Endothelial cell of umbilical vein (primary cell): Measurements from ENCODE around the gene OTOS. TPM values are rescaled to one million over a fixed set of nuclear protein-coding genes. Genes with fewer than 3 reads are reported as not detected.

ENCODE experiments used
- BruUV-seq: library from RNA; stranded (reverse); fragments of 400-500 nt; replicated peaks from 2 replicates; lab custom pipeline; 2021; lab: Mats Ljungman, UMichigan
- CTCF ChIA-PET: fragments of 300-600, 350-600 bp; sonication (Branson Sonifier 250); formaldehyde crosslinking; loops from one replicate; lab custom pipeline; 2021; ENCODE audit warnings: antibody characterized with exemption, inconsistent platforms; lab: Charles Lee
- POLR2A ChIA-PET: fragments of 300-600, 350-600 bp; sonication (Branson Sonifier 250); formaldehyde crosslinking; loops from one replicate; lab custom pipeline; 2021; ENCODE audit warnings: antibody characterized with exemption, inconsistent platforms; lab: Charles Lee
- DNase-seq: peaks from one replicate; pipeline ENCODE4 v3.0.0-alpha.2; 2011; ENCODE audit warnings: low read depth, low spot score
- FAIRE-seq: peaks from 2 replicates; lab custom pipeline; 2011; peaks lifted over from hg19 to GRCh38; lab: Jason Lieb, UNC
- H2AFZ ChIP-seq: 2 replicates; pipeline ENCODE4 v1.6.0; 2012; ENCODE audit warnings: low read depth, low read length, control low read depth, inconsistent platforms
- H3K27ac ChIP-seq: 2 replicates; pipeline ENCODE4 v1.5.1; 2011; ENCODE audit warnings: low read depth, mild to moderate bottlenecking, control low read depth, low read length, moderate library complexity; ENCODE audit not compliant: insufficient read depth
- H3K27me3 ChIP-seq, 2 experiments: 2 replicates each; pipeline versions ENCODE4 v1.6.0 to v1.6.1; 2011; ENCODE audit warnings: low read length in 2 of 2, mixed read lengths in 1 of 2; ENCODE audit not compliant: control insufficient read depth in 2 of 2, insufficient read depth in 2 of 2
- H3K36me3 ChIP-seq, 2 experiments: 2 replicates in 1 of 2; 3 replicates in 1 of 2; pipeline ENCODE4 v1.5.1; 2011; ENCODE audit warnings: low read length in 2 of 2, mild to moderate bottlenecking in 1 of 2, moderate library complexity in 1 of 2; ENCODE audit not compliant: control insufficient read depth in 2 of 2, insufficient read depth in 2 of 2; ENCODE audit errors: extremely low read depth in 1 of 2
- H3K4me1 ChIP-seq: 3 replicates; pipeline ENCODE4 v1.5.1; 2011; ENCODE audit warnings: mild to moderate bottlenecking, low read length; ENCODE audit not compliant: control insufficient read depth, insufficient read depth; ENCODE audit errors: extremely low read depth
- H3K4me2 ChIP-seq: 2 replicates; pipeline ENCODE4 v1.6.1; 2011; ENCODE audit warnings: low read length, control low read depth, mixed read lengths; ENCODE audit not compliant: insufficient read depth
- H3K4me3 ChIP-seq, 3 experiments: fragments of 200-600 bp in 1 of 3; sonication (generic), shearing (Covaris generic) in 1 of 3; replicated peaks in 1 of 3; 2 replicates each; pipeline ENCODE4 v1.5.1; 2011 to 2016; ENCODE audit warnings: control low read depth in 3 of 3, low read length in 3 of 3, mild to moderate bottlenecking in 2 of 3, inconsistent platforms in 1 of 3, low read depth in 1 of 3, moderate library complexity in 1 of 3; ENCODE audit not compliant: insufficient read depth in 1 of 3
- H3K79me2 ChIP-seq: 2 replicates; pipeline ENCODE4 v1.6.0; 2012; ENCODE audit warnings: low read length, inconsistent platforms; ENCODE audit not compliant: control insufficient read depth, insufficient read depth
- H3K9ac ChIP-seq: replicated peaks from 2 replicates; pipeline ENCODE3; 2011; ENCODE audit warnings: low read length, control low read depth; ENCODE audit not compliant: insufficient read depth; ENCODE audit errors: extremely low read depth
- H3K9me1 ChIP-seq: replicated peaks from 3 replicates; pipeline ENCODE4 v1.6.0; 2011; ENCODE audit warnings: mild to moderate bottlenecking, low read length; ENCODE audit not compliant: control insufficient read depth, insufficient read depth; ENCODE audit errors: extremely low read depth
- H3K9me3 ChIP-seq: replicated peaks from 2 replicates; pipeline ENCODE4 v1.5.1; 2012; ENCODE audit warnings: low read length, inconsistent platforms; ENCODE audit not compliant: control insufficient read depth, insufficient read depth
- H4K20me1 ChIP-seq: replicated peaks from 2 replicates; pipeline ENCODE3; 2011; ENCODE audit warnings: mild to moderate bottlenecking, low read length; ENCODE audit not compliant: control insufficient read depth, insufficient read depth; ENCODE audit errors: extremely low read depth
- CTCF ChIP-seq, 2 donors: IDR thresholded peaks; 1 replicate in 1 of 2; 2 replicates in 1 of 2; pipeline ENCODE4 v1.5.1; 2011; ENCODE audit warnings: low read length in 2 of 2, mild to moderate bottlenecking in 2 of 2, moderate library complexity in 2 of 2, control low read depth in 1 of 2, inconsistent platforms in 1 of 2, low read depth in 1 of 2; ENCODE audit not compliant: insufficient read depth in 1 of 2; ENCODE audit errors: extremely low read depth in 1 of 2
- EZH2 ChIP-seq: IDR thresholded peaks from 2 replicates; pipeline ENCODE4 v1.6.1; 2012; ENCODE audit warnings: borderline replicate concordance, low read depth, mild to moderate bottlenecking, moderate library complexity, low read length, inconsistent platforms; ENCODE audit not compliant: severe bottlenecking
- FOS ChIP-seq: IDR thresholded peaks from 2 replicates; pipeline ENCODE4 v1.6.1; 2011; ENCODE audit warnings: mild to moderate bottlenecking, low read length, moderate library complexity, borderline replicate concordance; ENCODE audit not compliant: insufficient read depth
- GATA2 ChIP-seq: IDR thresholded peaks from 2 replicates; pipeline ENCODE4 v1.7.0; 2011; ENCODE audit warnings: low read depth, mild to moderate bottlenecking, moderate library complexity, mixed read lengths, low read length; ENCODE audit not compliant: insufficient read length, insufficient read depth
- JUN ChIP-seq: IDR thresholded peaks from 2 replicates; pipeline ENCODE4 v1.6.1; 2011; ENCODE audit warnings: borderline replicate concordance, low read depth; ENCODE audit not compliant: insufficient read length, insufficient read depth
- MAX ChIP-seq: IDR thresholded peaks from 2 replicates; pipeline ENCODE4 v1.6.1; 2011; ENCODE audit not compliant: insufficient read depth, insufficient read length
- MYC ChIP-seq: IDR thresholded peaks from one replicate; pipeline ENCODE4 v1.6.1; 2011; ENCODE audit warnings: mild to moderate bottlenecking, low read depth, low read length
- POLR2A ChIP-seq: IDR thresholded peaks from 2 replicates; pipeline ENCODE4 v1.6.1; 2012; ENCODE audit warnings: low read depth, mild to moderate bottlenecking, control low read depth, low read length
- POLR2AphosphoS5 ChIP-seq: IDR thresholded peaks from 2 replicates; pipeline ENCODE4 v1.6.1; 2012; ENCODE audit warnings: low read depth, mild to moderate bottlenecking, control low read depth, low read length, moderate library complexity; ENCODE audit not compliant: insufficient read depth
- dilution Hi-C: fragments of 300-500 bp; cut with MboI; formaldehyde crosslinking; loops from one replicate; pipeline ENCODE4 v1.15.0; 2019; ENCODE audit warnings: low sequenced_read_pairs; ENCODE audit not compliant: extremely low pct_ligation_motif_present
- intact Hi-C: fragments of 100-400 bp; cut with micrococcal nuclease; formaldehyde crosslinking; loops from one replicate; pipeline ENCODE4 v1.10.0; 2022
- polyA plus RNA-seq, 4 experiments: library from polyadenylated mRNA; depleted of rRNA in 3 of 4; stranded (reverse) in 3 of 4; unstranded in 1 of 4; fragments of >200 nt; gene quantifications; 2 replicates each; pipeline versions ENCODE4 v1.2.1 to v1.2.3, GENCODE V29; 2011 to 2012; ENCODE audit warnings: missing spikeins in 1 of 4
- total RNA-seq: library from RNA; stranded (reverse); gene quantifications from 2 replicates; pipeline ENCODE4 v1.2.3, GENCODE V29; 2021

OTOS gene
- total and polyA plus RNA-seq, 2 donors (not counting 3 experiments of a cell fraction or from before 2014, with no cell fraction given), result not detected

GRCh38 chr2:240165034-240165433, 24.6 kb upstream of the OTOS start:
- no peaks in the 10 kb centered on the region for H3K9me1 ChIP-seq
- no TSS peak for BruUV-seq

More at GRCh38 chr2:240165034-240165433, 24.6 kb upstream of the OTOS start:
- Histone ChIP-seq H3K4me3 (no peak overlapping the region), H3K79me2 (no peaks in the 10 kb centered on the region), H2AFZ (no peak overlapping the region), H3K4me2 (no peak overlapping the region), H3K9ac (no peak overlapping the region), H3K4me1 (no peaks in the 10 kb centered on the region), H3K27me3 (no peaks in the 10 kb centered on the region), H3K36me3 (no peaks in the 10 kb centered on the region), H3K27ac (no peak overlapping the region), H3K9me3 (no peaks in the 10 kb centered on the region), H4K20me1 (no peaks in the 10 kb centered on the region)
- ChIA-PET CTCF (no interaction called here), POLR2A (no interaction called here)
- TF ChIP-seq MAX (no peak), CTCF (IDR thresholded peaks at IDR 0.05; ENCODE audit: extremely low read depth in 1 of 2, insufficient read depth in 1 of 2, low read depth in 1 of 2, low read length in 2 of 2) (no peak), EZH2 (no peak), MYC (no peak), POLR2A (no peak), JUN (no peak), GATA2 (no peak), POLR2AphosphoS5 (no peak), FOS (no peak)
- DNase-seq, result no peak
- dilution Hi-C loops (no loop called here), intact Hi-C loops (no loop called here)
- no peak for FAIRE-seq
